GM12872 (cell line): Measurements from ENCODE around the gene P2RY8.

Source experiments
- CTCF ChIP-seq: IDR thresholded peaks from 3 replicates; pipeline ENCODE4 v1.5.1; 2011; ENCODE audit warnings: low read depth, mild to moderate bottlenecking, low read length, moderate library complexity; ENCODE audit not compliant: insufficient read depth

Gene P2RY8

GRCh38 chrX:1537031-1537715 is at the start of gene P2RY8:
P2RY8 (minus strand) TSS chrX:1537185; CDS start chrX:1466558, 70,627 bp downstream.
- TF ChIP-seq CTCF, result peak; percentile 39; the same call in 2 of the 3 replicates

GRCh38 chrX:1584237-1585011 is 47.4 kb upstream of the P2RY8 start:
- no peak for TF ChIP-seq CTCF

- TF ChIP-seq CTCF, result 0 out of 3 replicates have a peak, but pooled peaks have one; percentile 8
Observed at GRCh38 chrX:1582686-1583437, 45.9 kb upstream of the P2RY8 start.

GRCh38 chrX:1581132-1581531 is 44.1 kb upstream of the P2RY8 start:
- TF ChIP-seq CTCF, result peak; percentile 87

- no peak for TF ChIP-seq CTCF
Observed at GRCh38 chrX:1578511-1579173, 41.7 kb upstream of the P2RY8 start.

GRCh38 chrX:1577845-1578244 is 40.9 kb upstream of the P2RY8 start:
- no peak for TF ChIP-seq CTCF
